Hematopoietic multipotent progenitor cell treated with erythropoietin and hydrocortisone succinate and interleukin-3 and kit ligand, for 6 days (in vitro differentiated cells): ENCODE measurements around the gene PPM1A.
A peak's percentile ranks its signal among the peaks of the same experiment; 100 is the strongest.
"Not testable (repeated sequence)": the region's sequence is repeated elsewhere in the genome, so short reads cannot be mapped to it uniquely, and the experiment has no call there.

Source experiments
- DNase-seq: peaks from one replicate; pipeline ENCODE4 v3.0.0-alpha.2; 2015

Gene PPM1A

GRCh38 chr14:60272177-60272576 is 23.2 kb downstream of the PPM1A start:
- DNase-seq, result no peak

GRCh38 chr14:60273956-60274355 is 24.9 kb downstream of the PPM1A start:
- DNase-seq, result no peak

GRCh38 chr14:60274448-60274847 is 25.4 kb downstream of the PPM1A start:
- DNase-seq, result no peak

- DNase-seq, result no peak
These were observed 26.9 kb downstream of the PPM1A start for GRCh38 chr14:60275932-60276331.

GRCh38 chr14:60276347-60276746 is 27.3 kb downstream of the PPM1A start:
- DNase-seq, result no peak

GRCh38 chr14:60277605-60278190 is 28.7 kb downstream of the PPM1A start:
- DNase-seq, result no peak

GRCh38 chr14:60278350-60278749 is 29.3 kb downstream of the PPM1A start:
- no peak for DNase-seq

- no peak for DNase-seq
These were observed 38.4 kb downstream of the PPM1A start for GRCh38 chr14:60287452-60287851.

- no peak for DNase-seq
These were observed 39.3 kb downstream of the PPM1A start for GRCh38 chr14:60288279-60288678.

- DNase-seq, result no peak
These were observed 45.5 kb downstream of the PPM1A start for GRCh38 chr14:60294411-60295069.

GRCh38 chr14:60300019-60300418 is 51.0 kb downstream of the PPM1A start:
- DNase-seq, result peak; percentile 58

- DNase-seq, result no peak
These were observed 52.7 kb downstream of the PPM1A start for GRCh38 chr14:60301685-60302084.

- no peak for DNase-seq
These were observed 53.6 kb downstream of the PPM1A start for GRCh38 chr14:60302663-60303062.

- no peak for DNase-seq
These were observed 54.7 kb downstream of the PPM1A start for GRCh38 chr14:60303745-60304144.

- peak; percentile 35 for DNase-seq
These were observed 55.5 kb downstream of the PPM1A start for GRCh38 chr14:60304509-60304908.

GRCh38 chr14:60309867-60310552 is 61.0 kb downstream of the PPM1A start:
- DNase-seq, result peak; percentile 29

GRCh38 chr14:60311417-60311816 is 62.4 kb downstream of the PPM1A start:
- DNase-seq, result peak; percentile 87

GRCh38 chr14:60313093-60313492 is 64.1 kb downstream of the PPM1A start:
- DNase-seq, result peak; percentile 63

GRCh38 chr14:60315196-60315990 is 66.4 kb downstream of the PPM1A start:
- DNase-seq, result peak; percentile 17

GRCh38 chr14:60317609-60318008 is 68.6 kb downstream of the PPM1A start:
- DNase-seq, result no peak

GRCh38 chr14:60320860-60321259 is 71.8 kb downstream of the PPM1A start:
- DNase-seq, result not testable (repeated sequence)

GRCh38 chr14:60323199-60323896 is 74.3 kb downstream of the PPM1A start:
- DNase-seq, result no peak

- no peak for DNase-seq
These were observed 75.8 kb downstream of the PPM1A start for GRCh38 chr14:60324837-60325236.
